Activated T-cell treated with anti-CD3 and anti-CD28 coated beads for 1 hour (primary cell): Measurements from ENCODE around the gene ANKMY1.
A peak's percentile ranks its signal among the peaks of the same experiment; 100 is the strongest.

Experiments
- DNase-seq: peaks from one replicate; pipeline ENCODE4 v3.0.0-alpha.2; 2020; ENCODE audit warnings: low read depth

The ANKMY1 gene

DNA sequence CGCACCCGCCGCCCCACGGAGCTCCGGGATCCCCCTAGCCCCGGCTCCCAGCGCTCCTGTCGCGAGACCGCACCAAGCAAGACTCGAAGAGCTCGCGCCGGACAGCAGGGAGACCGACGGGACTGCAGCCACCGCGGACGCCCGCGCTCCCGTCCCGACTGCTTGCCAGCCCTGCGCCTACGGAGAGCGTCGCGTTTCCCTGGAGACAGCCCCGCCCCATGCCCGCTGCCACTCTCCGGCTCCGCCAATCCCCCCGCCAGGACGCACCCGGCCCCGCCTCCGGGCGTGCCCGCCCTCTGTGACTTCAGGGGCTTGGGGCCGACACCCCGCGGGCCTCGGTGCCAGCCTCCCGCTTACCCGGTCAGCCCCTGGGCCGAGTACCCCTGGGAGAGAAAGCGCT lies at the start of gene ANKMY1:
ANKMY1 (minus strand) TSS at position 181 of the 400 bp plus-strand sequence. CDS start 653 bp downstream, outside the sequence.
- peak; percentile 55 for DNase-seq

DNA sequence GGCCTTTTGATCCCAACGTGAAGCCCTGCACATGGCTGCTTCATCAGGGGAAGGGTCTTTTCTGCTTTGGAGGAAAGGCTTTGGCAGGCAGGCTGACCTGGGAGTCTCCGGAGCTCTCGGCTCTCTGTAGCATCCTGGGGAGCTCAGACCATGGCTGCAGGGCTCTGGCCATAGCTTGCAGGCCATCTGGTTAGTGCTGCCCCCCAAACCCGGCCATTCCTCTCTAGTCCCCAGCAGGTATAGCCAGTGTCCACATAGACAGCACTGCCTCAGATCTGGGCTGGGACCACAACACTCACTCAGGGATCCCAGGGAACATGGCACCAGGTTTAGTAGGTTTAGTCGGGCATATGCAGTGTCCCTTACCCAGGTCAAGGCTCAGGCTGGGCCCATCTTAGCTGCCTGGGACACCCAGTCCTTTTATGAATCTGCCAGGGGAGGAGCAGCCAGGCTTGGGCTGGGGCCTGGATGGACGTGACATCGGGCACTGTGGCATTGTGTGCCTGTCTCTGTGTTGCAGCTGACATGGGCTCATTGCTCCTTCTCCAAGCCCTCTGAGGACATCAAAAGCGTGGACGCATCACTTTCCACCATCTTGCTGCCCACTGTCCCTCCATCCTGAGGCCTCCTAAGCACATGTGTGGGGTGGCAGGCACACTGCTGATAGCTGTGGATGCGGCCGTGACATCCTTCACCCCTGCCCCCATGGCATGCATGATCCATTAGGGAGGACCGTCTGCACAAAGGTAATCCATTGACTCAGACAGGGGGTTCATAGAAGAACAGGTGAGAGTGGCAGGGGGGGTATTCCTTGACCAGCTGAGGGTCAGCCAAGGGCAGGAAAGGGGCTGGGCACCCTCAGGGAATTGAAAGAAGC lies 48.3 kb upstream of the ANKMY1 start:
- no peak for DNase-seq

DNA sequence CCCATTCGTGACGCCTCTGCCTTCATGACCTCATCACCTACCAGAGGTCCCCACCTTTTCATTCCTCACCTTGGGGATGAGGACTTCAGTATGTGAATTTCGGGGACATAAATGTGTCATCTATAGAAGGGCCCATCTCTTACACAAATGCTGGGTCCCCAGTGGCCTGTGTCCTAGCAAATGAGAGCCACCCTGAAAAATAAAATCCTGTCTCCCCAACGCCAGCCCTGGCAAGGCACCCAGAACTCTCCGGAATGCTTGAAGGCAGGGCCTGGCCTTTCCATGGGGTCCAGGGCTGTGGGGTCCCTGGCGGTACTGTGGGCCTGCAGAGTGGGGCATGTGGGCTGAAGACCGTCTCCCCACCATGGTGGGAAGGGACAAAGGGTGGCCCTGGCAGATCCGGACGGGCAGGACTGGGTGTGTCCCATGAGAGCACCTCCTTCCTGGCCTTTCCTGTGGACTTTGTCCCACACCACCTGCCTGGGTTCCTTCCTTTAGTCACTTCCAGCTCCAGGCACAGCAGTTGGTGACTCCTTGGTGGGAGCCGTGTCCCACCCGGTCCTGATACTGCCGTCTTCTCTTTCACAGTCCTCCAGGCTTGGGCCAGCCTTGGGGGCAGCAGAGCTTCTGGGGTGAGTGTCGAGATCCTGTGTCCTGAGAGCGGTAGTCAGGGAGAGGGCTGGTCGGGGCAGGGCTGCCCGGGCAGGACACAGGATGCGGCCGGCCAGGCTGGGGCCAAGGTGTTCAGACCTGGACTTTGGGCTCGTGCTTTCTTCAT lies 47.3 kb upstream of the ANKMY1 start:
- no peak for DNase-seq

GRCh38 chr2:240604291-240604938 lies 46.6 kb upstream of the ANKMY1 start:
- DNase-seq: no peak

- DNase-seq: no peak
Measured at GRCh38 chr2:240603846-240604245, 46.1 kb upstream of the ANKMY1 start.

DNA sequence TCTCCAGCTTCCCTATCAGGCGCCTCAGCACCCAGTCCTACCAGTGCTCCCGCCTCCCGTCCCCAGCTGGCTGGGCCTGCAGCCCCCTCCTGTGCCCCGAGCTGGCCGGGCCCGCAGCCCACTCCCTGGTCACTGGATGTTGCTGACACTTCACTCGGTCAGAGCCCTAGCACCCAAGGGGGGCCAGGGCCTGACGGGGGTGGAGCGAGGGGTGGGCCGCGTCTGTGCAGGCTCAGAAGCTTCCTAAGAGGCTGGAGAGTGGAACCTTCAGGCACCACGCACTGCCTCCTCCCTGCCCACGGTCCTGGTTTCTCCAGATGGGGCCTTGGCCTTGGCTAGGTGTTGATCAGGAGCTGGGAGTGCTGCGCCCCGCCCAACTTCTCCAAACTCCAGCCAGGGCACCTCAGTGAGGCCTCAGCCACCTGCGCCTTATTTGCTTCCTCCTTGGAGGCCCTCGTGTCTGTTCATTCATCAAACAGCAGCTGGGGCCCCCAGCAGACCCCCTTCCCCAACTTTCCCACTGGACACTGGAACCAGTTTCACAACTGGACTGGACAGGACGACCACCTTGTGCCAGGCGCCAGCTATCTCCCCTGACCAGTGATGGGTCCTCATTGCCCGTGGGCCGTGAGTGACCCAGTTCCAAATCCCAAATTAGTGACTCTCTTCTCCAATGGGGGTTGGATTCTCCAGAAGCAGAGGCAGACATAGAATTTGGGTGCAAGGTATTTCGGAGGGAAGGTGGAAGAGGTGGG lies 45.5 kb upstream of the ANKMY1 start:
- DNase-seq: no peak

- DNase-seq: no peak
Measured at GRCh38 chr2:240602266-240603050, 44.7 kb upstream of the ANKMY1 start.

GRCh38 chr2:240601831-240602160 lies 44.0 kb upstream of the ANKMY1 start:
- DNase-seq: no peak

- no peak for DNase-seq
Measured at GRCh38 chr2:240601061-240601830, 43.5 kb upstream of the ANKMY1 start.

DNA sequence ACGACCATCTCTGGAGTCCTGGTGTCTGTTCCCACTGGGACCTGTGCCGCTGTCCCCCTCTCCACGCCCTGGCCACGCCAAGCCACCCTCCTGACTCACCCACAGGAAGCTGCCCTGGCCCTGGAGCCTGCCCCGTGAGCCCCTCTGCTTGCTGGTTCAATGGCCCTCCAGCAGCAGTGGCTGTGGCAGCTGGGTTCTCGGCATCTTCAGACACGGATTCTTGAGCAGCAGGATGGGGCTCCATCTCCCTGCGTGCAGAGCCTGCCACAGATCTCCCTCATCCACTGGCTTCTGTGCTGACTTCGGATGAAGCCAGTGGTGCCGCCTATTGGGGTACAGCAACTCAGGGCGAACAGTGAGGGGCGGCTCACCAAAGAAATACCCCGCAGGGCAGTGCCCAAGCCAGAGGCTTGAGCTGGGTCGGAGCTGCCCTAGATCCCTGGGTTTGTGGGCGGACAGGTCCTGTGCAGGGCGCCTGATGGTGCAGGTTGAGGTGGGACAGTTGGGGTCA lies 42.7 kb upstream of the ANKMY1 start:
- no peak for DNase-seq

DNA sequence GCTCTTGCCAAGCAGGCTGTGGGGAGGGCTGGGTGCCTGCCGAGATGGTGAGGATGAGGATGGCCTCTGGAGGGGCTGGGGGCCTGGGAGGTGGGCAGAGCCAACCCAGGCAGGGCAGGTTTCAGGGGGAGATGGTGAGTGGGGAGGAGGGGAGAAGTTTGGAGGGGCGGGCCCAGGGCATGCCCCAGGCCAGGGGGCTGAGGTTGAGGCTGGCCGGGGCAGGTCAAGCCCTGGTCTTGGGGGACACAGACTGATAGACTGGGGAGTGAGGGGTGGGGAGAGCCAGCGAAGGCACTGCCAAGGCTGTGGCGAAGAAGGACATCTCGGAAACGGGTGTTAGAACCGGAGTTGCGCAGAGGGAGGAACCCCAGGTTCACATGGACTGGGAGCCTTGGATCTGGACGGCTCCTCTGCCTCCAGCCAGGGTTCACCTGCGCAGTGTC lies 41.4 kb upstream of the ANKMY1 start:
- DNase-seq: no peak

- no peak for DNase-seq
Measured at GRCh38 chr2:240598311-240598911, 40.6 kb upstream of the ANKMY1 start.

DNA sequence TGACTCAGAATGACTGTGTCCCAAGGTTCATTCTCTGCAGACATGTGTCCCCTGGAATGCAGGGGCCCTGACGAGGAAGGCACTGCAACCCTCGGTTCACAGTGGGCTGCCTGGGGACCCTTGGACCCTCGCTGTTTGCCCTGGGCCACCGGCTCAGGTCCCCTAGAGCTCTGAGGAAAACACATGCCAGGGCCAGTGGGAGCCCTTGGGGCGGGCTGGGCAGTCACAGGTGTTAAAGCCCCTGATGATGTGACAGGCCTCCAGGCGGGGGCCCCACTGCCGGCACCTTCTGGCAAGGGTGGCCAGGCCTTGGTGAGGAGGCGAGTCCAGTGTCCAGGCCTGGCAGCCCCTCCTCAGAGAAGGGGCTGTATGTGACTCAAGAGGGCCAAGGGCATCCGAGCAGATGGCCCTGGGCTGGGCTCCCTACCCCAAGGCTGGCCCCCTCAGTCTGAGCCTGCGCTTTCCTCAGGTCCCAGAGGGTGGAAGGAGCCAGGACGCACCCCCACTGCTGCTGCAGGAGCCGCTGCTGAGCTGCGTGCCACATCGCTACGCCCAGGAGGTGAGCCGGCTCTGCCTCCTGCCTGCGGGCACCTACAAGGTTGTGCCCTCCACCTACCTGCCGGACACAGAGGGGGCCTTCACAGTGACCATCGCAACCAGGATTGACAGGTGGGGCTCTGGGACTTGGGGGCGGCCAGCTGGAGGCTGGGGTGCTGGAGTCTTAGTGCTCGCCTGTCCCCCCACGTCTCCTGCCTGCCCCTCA lies 39.8 kb upstream of the ANKMY1 start:
- no peak for DNase-seq

DNA sequence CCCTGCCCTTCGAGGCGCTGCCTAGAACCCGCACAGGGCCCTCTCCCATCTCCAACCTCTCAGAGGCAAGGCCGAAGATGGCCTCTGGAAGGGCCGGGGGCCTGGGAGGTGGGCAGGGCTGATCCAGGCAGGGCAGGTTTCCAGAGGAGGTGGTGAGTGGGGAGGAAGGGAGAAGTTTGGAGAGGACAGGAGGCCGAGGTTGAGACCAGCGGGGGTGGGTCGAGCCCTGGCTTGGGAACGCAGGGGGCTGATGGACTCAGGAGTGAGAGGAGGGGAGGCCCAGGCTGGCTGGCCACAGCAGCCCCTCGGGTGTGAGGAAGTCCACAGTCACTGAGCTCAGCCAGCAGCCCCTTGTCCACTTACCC lies 39.2 kb upstream of the ANKMY1 start:
- no peak for DNase-seq

DNA sequence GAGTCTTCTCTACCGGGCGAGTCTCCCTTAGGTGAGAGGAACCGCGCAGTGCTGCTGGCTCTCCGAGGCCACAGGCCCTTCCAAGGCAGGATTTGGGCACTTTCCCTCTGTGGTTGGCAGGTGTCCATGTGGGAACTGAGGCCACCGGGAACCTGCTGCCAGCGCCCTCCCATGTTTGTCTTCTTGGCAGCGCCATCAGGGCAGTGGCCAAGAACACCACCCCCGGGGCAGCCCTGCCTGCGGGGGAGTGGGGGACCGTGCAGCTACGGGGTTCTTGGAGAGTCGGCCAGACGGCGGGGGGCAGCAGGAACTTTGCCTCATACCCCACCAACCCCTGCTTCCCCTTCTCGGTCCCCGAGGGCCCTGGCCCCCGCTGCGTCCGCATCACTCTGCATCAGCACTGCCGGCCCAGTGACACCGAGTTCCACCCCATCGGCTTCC lies 38.7 kb upstream of the ANKMY1 start:
- DNase-seq: no peak

DNA sequence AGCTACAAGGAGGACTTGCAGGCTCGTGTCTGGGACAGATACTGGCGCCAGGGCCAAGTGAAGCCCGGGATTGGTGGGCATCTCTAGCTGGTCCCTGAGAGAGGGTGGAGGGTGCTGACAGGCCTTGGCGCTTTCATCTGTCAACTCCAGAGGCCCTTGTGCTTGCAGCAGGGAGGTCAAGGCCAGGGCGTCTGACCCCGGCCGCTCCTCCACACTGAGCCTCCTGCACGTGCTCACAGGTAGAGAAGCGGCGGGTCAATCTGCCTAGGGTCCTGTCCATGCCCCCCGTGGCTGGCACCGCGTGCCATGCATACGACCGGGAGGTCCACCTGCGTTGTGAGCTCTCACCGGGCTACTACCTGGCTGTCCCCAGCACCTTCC lies 38.3 kb upstream of the ANKMY1 start:
- no peak for DNase-seq

DNA sequence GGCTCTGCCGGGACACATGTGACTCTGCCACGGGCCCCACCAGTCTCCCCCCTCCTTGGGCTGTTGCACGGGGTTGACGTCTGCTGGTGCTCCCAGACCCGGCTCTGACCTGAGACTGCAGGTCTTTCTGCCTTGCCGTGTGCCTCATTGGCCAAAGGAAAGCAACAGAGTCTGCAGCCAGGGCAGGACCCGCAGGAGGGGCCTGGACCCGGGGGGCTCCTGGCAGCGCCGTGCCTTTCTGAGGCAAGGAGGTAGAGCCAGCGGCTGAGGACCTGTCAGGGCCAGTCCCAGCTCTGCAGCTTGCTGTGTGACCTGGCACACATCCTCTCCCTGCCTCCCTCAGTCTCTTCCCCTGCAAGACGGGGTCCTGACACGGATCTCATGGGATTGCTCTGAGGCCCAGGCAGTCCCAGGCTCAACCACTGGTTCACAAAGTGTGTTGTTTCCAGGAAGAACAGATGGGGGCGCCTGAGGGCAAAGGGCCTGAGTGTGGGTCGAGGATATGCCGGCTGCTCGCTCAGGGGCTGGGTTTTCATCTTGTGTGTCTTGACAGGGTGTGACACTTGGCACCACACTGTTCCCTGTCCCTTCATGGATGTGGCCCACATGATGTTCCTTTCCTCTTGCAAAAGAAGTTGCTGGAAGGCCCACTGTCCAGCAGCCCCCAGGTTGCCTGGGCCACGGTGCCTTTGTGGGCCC lies 37.7 kb upstream of the ANKMY1 start:
- no peak for DNase-seq
